Measurements from ENCODE around the gene ROBO1. TPM values are rescaled to one million over a fixed set of nuclear protein-coding genes. Genes with fewer than 3 reads are reported as not detected.

ROBO1 gene
- total and polyA plus RNA-seq, 2 donors (not counting 1 experiment from before 2014, with no cell fraction given): 0.27 to 3.2 TPM

- Histone ChIP-seq H3K4me1 (ENCODE audit: control insufficient read depth in 2 of 2, insufficient read depth in 2 of 2, low read length in 2 of 2) (no peaks in the 10 kb centered on the region), H4K20me1 (ENCODE audit: control insufficient read depth, insufficient read depth, low read length, poor library complexity, severe bottlenecking) (no peaks in the 10 kb centered on the region), H2AFZ (ENCODE audit: insufficient read depth, low read depth, low read length, poor library complexity, severe bottlenecking) (no peak overlapping the region), H3K9ac (ENCODE audit: low read length) (no peak overlapping the region), H3K27ac (ENCODE audit: low read length in 2 of 2) (no peak overlapping the region), H3K4me2 (replicated peaks; ENCODE audit: low read depth, low read length, poor library complexity, severe bottlenecking) (no peak overlapping the region), H3K27me3 (replicated peaks in 1 of 4; ENCODE audit: control extremely low read depth in 1 of 4, control insufficient read depth in 3 of 4, insufficient read depth in 4 of 4, low read length in 3 of 4) (no peaks in the 10 kb centered on the region), H3K79me2 (ENCODE audit: control insufficient read depth, insufficient read depth, low read length) (no peaks in the 10 kb centered on the region), H3K4me3 (ENCODE audit: control extremely low read depth in 1 of 5, extremely low read depth in 1 of 5, insufficient read depth in 1 of 5, low read depth in 2 of 5, low read length in 4 of 5) (no peak overlapping the region), H3K9me3 (ENCODE audit: control extremely low read depth in 1 of 3, control insufficient read depth in 2 of 3, insufficient read depth in 1 of 3, low read length in 2 of 3) (no peaks in the 10 kb centered on the region), H3K36me3 (replicated peaks in 1 of 2; ENCODE audit: control extremely low read depth in 1 of 2, control insufficient read depth in 1 of 2, extremely low read depth in 1 of 2, insufficient read depth in 2 of 2, low read length in 1 of 2) (no peaks in the 10 kb centered on the region)
- ATAC-seq (ENCODE audit: low read depth) (no peak), DNase-seq (no peak)
- intact Hi-C loops (cut with micrococcal nuclease): no loop called here
- no peaks in the 10 kb centered on the region for H3K4me1 Mint-ChIP-seq
- no peak overlapping the region for H3K4me3 Mint-ChIP-seq
- TF ChIP-seq EZH2 (IDR thresholded peaks at IDR 0.05; ENCODE audit: borderline replicate concordance, insufficient read depth, low read depth, low read length, poor library complexity, severe bottlenecking) (no peak), CTCF (IDR thresholded peaks at IDR 0.05) (no peak)
- POLR2A ChIA-PET: no interaction called here
- CTCF ChIA-PET: no interaction called here
- no peaks in the 10 kb centered on the region for H3K27me3 Mint-ChIP-seq
- H3K9me3 Mint-ChIP-seq (ENCODE audit: insufficient read depth): peaks cover 2% of the 10 kb centered on the region
- WGBS (ENCODE audit: insufficient coverage): 85% methylated on average over 2 of the region's 4 CpGs
- H3K27ac Mint-ChIP-seq: no peak overlapping the region
Observed at GRCh38 chr3:79380581-79380980, 387.2 kb downstream of the ROBO1 start.

GRCh38 chr3:79378064-79378463, 389.7 kb downstream of the ROBO1 start:
- Histone ChIP-seq H2AFZ (ENCODE audit: insufficient read depth, low read depth, low read length, poor library complexity, severe bottlenecking) (no peak overlapping the region), H3K79me2 (ENCODE audit: control insufficient read depth, insufficient read depth, low read length) (no peaks in the 10 kb centered on the region), H3K9me3 (ENCODE audit: control extremely low read depth in 1 of 3, control insufficient read depth in 2 of 3, insufficient read depth in 1 of 3, low read length in 2 of 3) (no peaks in the 10 kb centered on the region), H3K4me2 (replicated peaks; ENCODE audit: low read depth, low read length, poor library complexity, severe bottlenecking) (no peak overlapping the region), H3K27me3 (replicated peaks in 1 of 4; ENCODE audit: control extremely low read depth in 1 of 4, control insufficient read depth in 3 of 4, insufficient read depth in 4 of 4, low read length in 3 of 4) (no peaks in the 10 kb centered on the region), H3K4me3 (ENCODE audit: control extremely low read depth in 1 of 5, extremely low read depth in 1 of 5, insufficient read depth in 1 of 5, low read depth in 2 of 5, low read length in 4 of 5) (no peak overlapping the region), H3K27ac (ENCODE audit: low read length in 2 of 2) (no peak overlapping the region), H3K4me1 (ENCODE audit: control insufficient read depth in 2 of 2, insufficient read depth in 2 of 2, low read length in 2 of 2) (no peaks in the 10 kb centered on the region), H3K9ac (ENCODE audit: low read length) (no peak overlapping the region), H3K36me3 (replicated peaks in 1 of 2; ENCODE audit: control extremely low read depth in 1 of 2, control insufficient read depth in 1 of 2, extremely low read depth in 1 of 2, insufficient read depth in 2 of 2, low read length in 1 of 2) (no peaks in the 10 kb centered on the region), H4K20me1 (ENCODE audit: control insufficient read depth, insufficient read depth, low read length, poor library complexity, severe bottlenecking) (no peaks in the 10 kb centered on the region)
- Mint-ChIP-seq H3K27me3 (no peaks in the 10 kb centered on the region), H3K27ac (no peak overlapping the region), H3K4me1 (no peaks in the 10 kb centered on the region), H3K9me3 (ENCODE audit: insufficient read depth) (peaks cover 2% of the 10 kb centered on the region), H3K4me3 (no peak overlapping the region)
- 100% methylated on average over 1 of the region's 3 CpGs for whole genome bisulfite sequencing (ENCODE audit: insufficient coverage)
- intact Hi-C loops (cut with micrococcal nuclease): no loop called here
- TF ChIP-seq CTCF (IDR thresholded peaks at IDR 0.05): no peak
- TF ChIP-seq EZH2 (IDR thresholded peaks at IDR 0.05; ENCODE audit: borderline replicate concordance, insufficient read depth, low read depth, low read length, poor library complexity, severe bottlenecking): no peak
- DNase-seq (no peak), ATAC-seq (ENCODE audit: low read depth) (no peak)
- ChIA-PET POLR2A (no interaction called here), CTCF (interaction anchor here (0.8 kb wide), 1 partner anchor 16 kb away, joined by 3 read pairs; no protein-coding TSS in a partner anchor)

Measured in B cell (primary cell).